Thymus (tissue), 11 donors: ENCODE measurements around the gene CA6. TPM values are rescaled to one million over a fixed set of nuclear protein-coding genes. Genes with fewer than 3 reads are reported as not detected.
A peak's percentile ranks its signal among the peaks of the same experiment; 100 is the strongest.
"Not testable (repeated sequence)": the region's sequence is repeated elsewhere in the genome, so short reads cannot be mapped to it uniquely, and the experiment has no call there.

Experiments
- DNase-seq, 9 donors: peaks; one replicate each; pipeline ENCODE4 v3.0.0-alpha.2; 2013; ENCODE audit warnings: low spot score in 9 of 9, low read depth in 6 of 9, missing footprints in 1 of 9
- H3K27ac ChIP-seq, 2 donors: one replicate each; pipeline ENCODE4 v1.5.1; 2013; ENCODE audit warnings: control low read depth in 1 of 2, low read depth in 1 of 2, low read length in 1 of 2, mild to moderate bottlenecking in 1 of 2, moderate library complexity in 1 of 2
- H3K27me3 ChIP-seq, 2 donors: one replicate each; pipeline ENCODE4 v1.5.1; 2013; ENCODE audit warnings: low read length in 1 of 2; ENCODE audit not compliant: control insufficient read depth in 2 of 2, insufficient read depth in 1 of 2
- H3K36me3 ChIP-seq, 2 donors: one replicate each; pipeline ENCODE4 v1.5.1; 2013; ENCODE audit warnings: low read length in 1 of 2, mild to moderate bottlenecking in 1 of 2, moderate library complexity in 1 of 2; ENCODE audit not compliant: control insufficient read depth in 2 of 2, insufficient read depth in 2 of 2
- H3K4me1 ChIP-seq, 2 donors: one replicate each; pipeline ENCODE4 v1.5.1; 2013; ENCODE audit warnings: low read length in 2 of 2; ENCODE audit not compliant: control insufficient read depth in 2 of 2, insufficient read depth in 2 of 2
- H3K4me3 ChIP-seq, 2 donors: one replicate each; pipeline ENCODE4 v1.5.1; 2013; ENCODE audit warnings: low read length in 2 of 2, control low read depth in 1 of 2, mild to moderate bottlenecking in 1 of 2
- H3K9me3 ChIP-seq, 2 donors: one replicate each; pipeline ENCODE4 v1.5.1; 2013; ENCODE audit warnings: low read length in 1 of 2, mild to moderate bottlenecking in 1 of 2; ENCODE audit not compliant: control insufficient read depth in 2 of 2, insufficient read depth in 1 of 2
- WGBS: extraction: QIAGEN DNeasy Blood & Tissue Kit; methylation state at CpG from one replicate; pipeline ENCODE4 v1.1.7; 2013; 5-methylcytosine and 5-hydroxymethylcytosine counted together
- polyA plus RNA-seq: library from polyadenylated mRNA; stranded (reverse); fragments of 200-250 nt; gene quantifications from one replicate; pipeline ENCODE4 v1.2.3, GENCODE V29; 2013
- total RNA-seq: library from RNA; stranded (reverse); fragments of 120-200 nt; gene quantifications from one replicate; pipeline ENCODE4 v1.2.4, GENCODE V29; 2013
- donor health status: healthy.

The CA6 gene
- total and polyA plus RNA-seq, 2 donors = 0.37 to 1.5 TPM

GRCh38 chr1:8962812-8963530, 17.3 kb downstream of the CA6 start:
- Histone ChIP-seq H3K4me3 (no peak overlapping the region), H3K27ac (no peak overlapping the region), H3K27me3 (no peaks in the 10 kb centered on the region), H3K36me3 (no peaks in the 10 kb centered on the region), H3K9me3 (peaks cover 0 to 3% of the 10 kb centered on the region in 2 donors), H3K4me1 (peaks cover 0 to 6% of the 10 kb centered on the region in 2 donors)
- DNase-seq = peak in 2 of 9 donors; percentile 40 to 59
- WGBS = 68% methylated on average over 13 of the region's 13 CpGs

GRCh38 chr1:8963963-8964362, 18.3 kb downstream of the CA6 start:
- H3K4me3 ChIP-seq = no peak overlapping the region
- WGBS = 95% methylated on average over 8 of the region's 8 CpGs
- DNase-seq = no peak
- no peak overlapping the region for H3K27ac ChIP-seq
- no peaks in the 10 kb centered on the region for H3K27me3 ChIP-seq
- H3K4me1 ChIP-seq = peaks cover 0 to 6% of the 10 kb centered on the region in 2 donors
- peaks cover 0 to 3% of the 10 kb centered on the region in 2 donors for H3K9me3 ChIP-seq
- no peaks in the 10 kb centered on the region for H3K36me3 ChIP-seq

- Histone ChIP-seq H3K36me3 (no peaks in the 10 kb centered on the region), H3K9me3 (no peaks in the 10 kb centered on the region), H3K4me3 (no peak overlapping the region), H3K27ac (no peak overlapping the region), H3K27me3 (no peaks in the 10 kb centered on the region), H3K4me1 (peaks cover 0 to 6% of the 10 kb centered on the region in 2 donors)
- WGBS = 97% methylated on average over 16 of the region's 16 CpGs
- no peak for DNase-seq
Measured at GRCh38 chr1:8965121-8965820, 19.6 kb downstream of the CA6 start.

GRCh38 chr1:8966606-8967005, 20.9 kb downstream of the CA6 start:
- DNase-seq = no peak
- Histone ChIP-seq H3K27ac (no peak overlapping the region), H3K36me3 (no peaks in the 10 kb centered on the region), H3K9me3 (no peaks in the 10 kb centered on the region), H3K4me1 (peaks cover 0 to 17% of the 10 kb centered on the region in 2 donors), H3K4me3 (no peak overlapping the region), H3K27me3 (no peaks in the 10 kb centered on the region)
- WGBS = 80% methylated on average over 4 of the region's 4 CpGs

GRCh38 chr1:8968902-8969301, 23.2 kb downstream of the CA6 start:
- H3K27ac ChIP-seq, H3K36me3 ChIP-seq, DNase-seq, H3K4me3 ChIP-seq, H3K27me3 ChIP-seq, H3K9me3 ChIP-seq: not testable (repeated sequence)
- H3K4me1 ChIP-seq = peaks cover 0 to 18% of the 10 kb centered on the region in 2 donors
- WGBS = 97% methylated on average over 9 of the region's 9 CpGs

- DNase-seq = no peak
- 86% methylated on average over 7 of the region's 7 CpGs for WGBS
- Histone ChIP-seq H3K9me3 (no peaks in the 10 kb centered on the region), H3K27ac (peak overlapping the region in 1 of 2 donors; percentile 52), H3K27me3 (no peaks in the 10 kb centered on the region), H3K36me3 (no peaks in the 10 kb centered on the region), H3K4me1 (peaks cover 0 to 18% of the 10 kb centered on the region in 2 donors), H3K4me3 (no peak overlapping the region)
Measured at GRCh38 chr1:8969937-8970336, 24.3 kb downstream of the CA6 start.

- H3K27ac ChIP-seq = peak overlapping the region; percentile 67 to 84
- 7% methylated on average over 9 of the region's 9 CpGs for WGBS
- H3K4me1 ChIP-seq = peaks cover 0 to 18% of the 10 kb centered on the region in 2 donors
- H3K27me3 ChIP-seq = no peaks in the 10 kb centered on the region
- no peaks in the 10 kb centered on the region for H3K36me3 ChIP-seq
- H3K4me3 ChIP-seq = peak overlapping the region; percentile 3 to 19
- H3K9me3 ChIP-seq = no peaks in the 10 kb centered on the region
- peak in 8 of 9 donors; percentile 43 to 86 (median 50) for DNase-seq
Measured at GRCh38 chr1:8970870-8971337, 25.2 kb downstream of the CA6 start.

GRCh38 chr1:8974551-8974950, 28.9 kb downstream of the CA6 start:
- 90% methylated on average over 7 of the region's 7 CpGs for WGBS
- Histone ChIP-seq H3K27me3 (no peaks in the 10 kb centered on the region), H3K27ac (no peak overlapping the region)

GRCh38 chr1:8976338-8976737, 30.7 kb downstream of the CA6 start:
- Histone ChIP-seq H3K4me3 (no peak overlapping the region), H3K27ac (no peak overlapping the region), H3K9me3 (peaks cover 0 to 3% of the 10 kb centered on the region in 2 donors), H3K27me3 (no peaks in the 10 kb centered on the region), H3K36me3 (no peaks in the 10 kb centered on the region), H3K4me1 (peaks cover 0 to 4% of the 10 kb centered on the region in 2 donors)
- 94% methylated on average over 5 of the region's 5 CpGs for WGBS
- no peak for DNase-seq

More at GRCh38 chr1:8974551-8974950, 28.9 kb downstream of the CA6 start:
- Histone ChIP-seq H3K36me3 (no peaks in the 10 kb centered on the region), H3K4me1 (peaks cover 0 to 12% of the 10 kb centered on the region in 2 donors), H3K9me3 (no peaks in the 10 kb centered on the region), H3K4me3 (no peak overlapping the region)
- DNase-seq = no peak
